ENCODE results near the gene PAPPA. TPM values are rescaled to one million over a fixed set of nuclear protein-coding genes. Genes with fewer than 3 reads are reported as not detected.

The PAPPA gene
- total RNA-seq, 1 experiment from 2014 or later, result 0.22 TPM

DNA sequence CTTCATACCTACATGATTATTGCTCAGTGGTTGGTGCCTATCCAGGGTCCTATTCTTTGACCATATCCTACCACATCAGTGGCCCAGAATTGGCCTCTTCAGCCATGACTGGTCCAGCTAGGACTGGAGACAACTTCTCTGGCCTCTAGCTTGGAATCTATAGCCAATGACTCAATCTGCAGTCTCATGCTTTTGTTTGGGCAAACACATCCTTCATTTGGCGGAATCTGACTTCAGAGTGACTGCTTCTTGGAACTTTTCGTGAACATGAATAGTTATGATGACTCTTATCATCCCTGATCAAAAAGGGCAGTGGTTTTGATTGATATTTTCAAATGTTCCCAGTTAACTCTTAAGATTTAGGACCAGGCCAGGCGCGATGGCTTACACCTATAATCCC lies 134.1 kb downstream of the PAPPA start (continued):
- TF ChIP-seq ERG (CRISPR knock-in tag; IDR thresholded peaks at IDR 0.05), result no peak
- no peak for TF ChIP-seq IRF2 (CRISPR knock-in tag; IDR thresholded peaks at IDR 0.05; ENCODE audit: borderline replicate concordance, low read depth)
- TF ChIP-seq TP53 (CRISPR knock-in tag; IDR thresholded peaks at IDR 0.05), result no peak
- TF ChIP-seq CREB1 (CRISPR knock-in tag; IDR thresholded peaks at IDR 0.05), result no peak
- TF ChIP-seq JAZF1 (CRISPR knock-in tag; IDR thresholded peaks at IDR 0.05), result no peak
- no peak for TF ChIP-seq ATF6 (CRISPR knock-in tag; IDR thresholded peaks at IDR 0.05)

- ATAC-seq (no peak), DNase-seq (ENCODE audit: low spot score) (no peak)
- H3K4me3 Mint-ChIP-seq, result no peak overlapping the region
- POLR2A ChIA-PET, result no interaction called here
- CTCF ChIA-PET, result no interaction called here
- H3K4me1 Mint-ChIP-seq, result peaks cover 37% of the 10 kb centered on the region
- peaks cover 68% of the 10 kb centered on the region for H3K27me3 Mint-ChIP-seq (ENCODE audit: low read depth)
- H3K9me3 Mint-ChIP-seq, result no peaks in the 10 kb centered on the region
- H3K27ac Mint-ChIP-seq, result no peak overlapping the region
- H3K36me3 Mint-ChIP-seq, result no peaks in the 10 kb centered on the region
- no peak for TF ChIP-seq E2F4 (CRISPR knock-in tag; IDR thresholded peaks at IDR 0.05; ENCODE audit: borderline replicate concordance, low read depth)
- no peak for TF ChIP-seq USF1 (CRISPR knock-in tag; IDR thresholded peaks at IDR 0.05)
- TF ChIP-seq ATF1 (CRISPR knock-in tag; IDR thresholded peaks at IDR 0.05), result no peak
- TF ChIP-seq RELA (CRISPR knock-in tag; IDR thresholded peaks at IDR 0.05; ENCODE audit: borderline replicate concordance), result no peak
- TF ChIP-seq E2F1 (CRISPR knock-in tag; IDR thresholded peaks at IDR 0.05), result no peak
- no peak for TF ChIP-seq EMX1 (CRISPR knock-in tag; IDR thresholded peaks at IDR 0.05)
- no peak for TF ChIP-seq ZNF532 (CRISPR knock-in tag; IDR thresholded peaks at IDR 0.05; ENCODE audit: borderline replicate concordance)
- TF ChIP-seq MXD4 (CRISPR knock-in tag; IDR thresholded peaks at IDR 0.05; ENCODE audit: borderline replicate concordance), result no peak
- no peak for TF ChIP-seq ZNF121 (CRISPR knock-in tag; IDR thresholded peaks at IDR 0.05)
- TF ChIP-seq, protein P1, sequence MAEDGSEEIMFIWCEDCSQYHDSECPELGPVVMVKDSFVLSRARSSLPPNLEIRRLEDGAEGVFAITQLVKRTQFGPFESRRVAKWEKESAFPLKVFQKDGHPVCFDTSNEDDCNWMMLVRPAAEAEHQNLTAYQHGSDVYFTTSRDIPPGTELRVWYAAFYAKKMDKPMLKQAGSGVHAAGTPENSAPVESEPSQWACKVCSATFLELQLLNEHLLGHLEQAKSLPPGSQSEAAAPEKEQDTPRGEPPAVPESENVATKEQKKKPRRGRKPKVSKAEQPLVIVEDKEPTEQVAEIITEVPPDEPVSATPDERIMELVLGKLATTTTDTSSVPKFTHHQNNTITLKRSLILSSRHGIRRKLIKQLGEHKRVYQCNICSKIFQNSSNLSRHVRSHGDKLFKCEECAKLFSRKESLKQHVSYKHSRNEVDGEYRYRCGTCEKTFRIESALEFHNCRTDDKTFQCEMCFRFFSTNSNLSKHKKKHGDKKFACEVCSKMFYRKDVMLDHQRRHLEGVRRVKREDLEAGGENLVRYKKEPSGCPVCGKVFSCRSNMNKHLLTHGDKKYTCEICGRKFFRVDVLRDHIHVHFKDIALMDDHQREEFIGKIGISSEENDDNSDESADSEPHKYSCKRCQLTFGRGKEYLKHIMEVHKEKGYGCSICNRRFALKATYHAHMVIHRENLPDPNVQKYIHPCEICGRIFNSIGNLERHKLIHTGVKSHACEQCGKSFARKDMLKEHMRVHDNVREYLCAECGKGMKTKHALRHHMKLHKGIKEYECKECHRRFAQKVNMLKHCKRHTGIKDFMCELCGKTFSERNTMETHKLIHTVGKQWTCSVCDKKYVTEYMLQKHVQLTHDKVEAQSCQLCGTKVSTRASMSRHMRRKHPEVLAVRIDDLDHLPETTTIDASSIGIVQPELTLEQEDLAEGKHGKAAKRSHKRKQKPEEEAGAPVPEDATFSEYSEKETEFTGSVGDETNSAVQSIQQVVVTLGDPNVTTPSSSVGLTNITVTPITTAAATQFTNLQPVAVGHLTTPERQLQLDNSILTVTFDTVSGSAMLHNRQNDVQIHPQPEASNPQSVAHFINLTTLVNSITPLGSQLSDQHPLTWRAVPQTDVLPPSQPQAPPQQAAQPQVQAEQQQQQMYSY (CRISPR knock-in tag; IDR thresholded peaks at IDR 0.05), result no peak
- no peak for TF ChIP-seq NR2C2 (CRISPR knock-in tag; IDR thresholded peaks at IDR 0.05)
- no peak for TF ChIP-seq ZMAT4 (CRISPR knock-in tag; IDR thresholded peaks at IDR 0.05)
- TF ChIP-seq ETV6 (CRISPR knock-in tag; IDR thresholded peaks at IDR 0.05), result no peak
- no peak for TF ChIP-seq CTCF (IDR thresholded peaks at IDR 0.05)
- TF ChIP-seq ZNF317 (CRISPR knock-in tag; IDR thresholded peaks at IDR 0.05; ENCODE audit: borderline replicate concordance, low read depth), result no peak
These were observed 135.1 kb downstream of the PAPPA start for GRCh38 chr9:116288658-116289057.

Measured in WTC11 (cell line).